ENCODE measurements around the gene APOB. TPM values are rescaled to one million over a fixed set of nuclear protein-coding genes. Genes with fewer than 3 reads are reported as not detected.

The APOB gene
- total RNA-seq, 4 donors from 2014 or later = 0.11 to 0.13 TPM; not detected in 2

- Histone ChIP-seq H3K4me1 (no peaks in the 10 kb centered on the region), H3K27me3 (no peaks in the 10 kb centered on the region), H3K36me3 (no peaks in the 10 kb centered on the region), H3K4me3 (replicated peaks in 1 of 3) (no peak overlapping the region), H3K9me3 (no peaks in the 10 kb centered on the region), H3K27ac (no peak overlapping the region)
- intact Hi-C loops (cut with DNase I) = no loop called here
- DNase-seq = no peak
- WGBS, 2 donors = 81 to 82% methylated on average over 2 of the region's 2 CpGs
- TF ChIP-seq CTCF (IDR thresholded peaks at IDR 0.05) (no peak), POLR2A (IDR thresholded peaks at IDR 0.05) (no peak)
Measured at GRCh38 chr2:21009662-21010225, 34.1 kb downstream of the APOB start.

GRCh38 chr2:21008790-21009661 lies 34.8 kb downstream of the APOB start:
- TF ChIP-seq POLR2A (IDR thresholded peaks at IDR 0.05) (no peak), CTCF (IDR thresholded peaks at IDR 0.05) (no peak)
- intact Hi-C loops (cut with DNase I) = no loop called here
- no peaks in the 10 kb centered on the region for H3K9me3 ChIP-seq
- H3K4me3 ChIP-seq (replicated peaks in 1 of 3) = no peak overlapping the region
- H3K27me3 ChIP-seq = no peaks in the 10 kb centered on the region
- 92 to 94% methylated on average over 7 of the region's 7 CpGs for WGBS, 2 donors
- H3K36me3 ChIP-seq = no peaks in the 10 kb centered on the region
- no peak overlapping the region for H3K27ac ChIP-seq
- H3K4me1 ChIP-seq = no peaks in the 10 kb centered on the region
- no peak for DNase-seq

GRCh38 chr2:21008014-21008789 lies 35.7 kb downstream of the APOB start:
- no peak for TF ChIP-seq CTCF (IDR thresholded peaks at IDR 0.05)
- no peak for TF ChIP-seq POLR2A (IDR thresholded peaks at IDR 0.05)
- Histone ChIP-seq H3K27me3 (no peaks in the 10 kb centered on the region), H3K4me3 (replicated peaks in 1 of 3) (no peak overlapping the region), H3K9me3 (no peaks in the 10 kb centered on the region), H3K27ac (no peak overlapping the region), H3K36me3 (no peaks in the 10 kb centered on the region), H3K4me1 (no peaks in the 10 kb centered on the region)
- intact Hi-C loops (cut with DNase I) = no loop called here
- whole genome bisulfite sequencing, 2 donors = 90 to 91% methylated on average over 9 of the region's 9 CpGs
- no peak for DNase-seq

GRCh38 chr2:21007129-21008013 lies 36.5 kb downstream of the APOB start:
- Histone ChIP-seq H3K4me1 (no peaks in the 10 kb centered on the region), H3K4me3 (replicated peaks in 1 of 3) (no peak overlapping the region), H3K9me3 (no peaks in the 10 kb centered on the region), H3K36me3 (no peaks in the 10 kb centered on the region), H3K27me3 (no peaks in the 10 kb centered on the region), H3K27ac (no peak overlapping the region)
- 71 to 73% methylated on average over 8 of the region's 8 CpGs for WGBS, 2 donors
- TF ChIP-seq POLR2A (IDR thresholded peaks at IDR 0.05) (no peak), CTCF (IDR thresholded peaks at IDR 0.05) (no peak)
- intact Hi-C loops (cut with DNase I) = no loop called here
- DNase-seq = no peak
